Muscle of leg (tissue), 11 donors: ENCODE results near the gene NUB1. TPM values are rescaled to one million over a fixed set of nuclear protein-coding genes. Genes with fewer than 3 reads are reported as not detected.

ENCODE experiments used
- DNase-seq: peaks from one replicate; pipeline ENCODE4 v3.0.0; 2013
- H3K27ac ChIP-seq: one replicate; pipeline ENCODE4 v1.5.1; 2013; ENCODE audit warnings: mild to moderate bottlenecking, low read length, control low read depth
- H3K27me3 ChIP-seq: one replicate; pipeline ENCODE4 v1.6.1; 2013; ENCODE audit warnings: low read length; ENCODE audit not compliant: control insufficient read depth, insufficient read depth
- H3K36me3 ChIP-seq: one replicate; pipeline ENCODE4 v1.6.1; 2013; ENCODE audit warnings: low read length; ENCODE audit not compliant: control insufficient read depth, insufficient read depth
- H3K4me1 ChIP-seq: one replicate; pipeline ENCODE4 v1.6.1; 2013; ENCODE audit warnings: low read length; ENCODE audit not compliant: control insufficient read depth, insufficient read depth
- H3K4me3 ChIP-seq: one replicate; pipeline ENCODE4 v1.5.1; 2013; ENCODE audit warnings: low read length, control low read depth
- H3K9me3 ChIP-seq: replicated peaks from 2 replicates; pipeline ENCODE4 v1.6.1; 2013; ENCODE audit warnings: low read depth, low read length; ENCODE audit not compliant: control insufficient read depth
- WGBS: methylation state at CpG from one replicate; pipeline ENCODE4 v1.1.5; 2013; ENCODE audit warnings: missing lambda C conversion rate; ENCODE audit not compliant: insufficient coverage; 5-methylcytosine and 5-hydroxymethylcytosine counted together
- polyA plus RNA-seq, 8 donors: library from polyadenylated mRNA; unstranded; fragments of 120-200 nt; gene quantifications; one replicate each; pipeline versions ENCODE4 v1.2.1 to v1.2.3, GENCODE V29; 2013; ENCODE audit warnings: inconsistent platforms in 1 of 8, low replicate concordance in 1 of 8; ENCODE audit not compliant: insufficient read length in 8 of 8, insufficient read depth in 1 of 8
- total RNA-seq: library from RNA; stranded (reverse); fragments of 120-200 nt; gene quantifications from one replicate; pipeline ENCODE4 v1.2.4, GENCODE V29; 2013

NUB1 gene
- total and polyA plus RNA-seq, 9 donors = 25.6 to 40.6 (median 32.6) TPM

GRCh38 chr7:151408839-151409666 is 67.4 kb downstream of the NUB1 start:
- DNase-seq = peak; percentile 27
- WGBS = 6% methylated on average over 49 of the region's 61 CpGs
- no peaks in the 10 kb centered on the region for H3K9me3 ChIP-seq
- no peaks in the 10 kb centered on the region for H3K36me3 ChIP-seq
- no peak overlapping the region for H3K27ac ChIP-seq
- H3K27me3 ChIP-seq = peaks cover 46% of the 10 kb centered on the region
- H3K4me1 ChIP-seq = peaks cover 28% of the 10 kb centered on the region
- peak overlapping the region; percentile 52 for H3K4me3 ChIP-seq

GRCh38 chr7:151409667-151410404 is 68.2 kb downstream of the NUB1 start, which contains the start of gene WDR86:
Gene WDR86, minus strand, starts transcription at chr7:151410038. Its CDS starts 449 bp downstream, at chr7:151409589.
- Histone ChIP-seq H3K9me3 (no peaks in the 10 kb centered on the region), H3K4me3 (peak within 1 kb of the TSS; percentile 52), H3K27ac (no peak within 1 kb of the TSS), H3K36me3 (no peaks in the 10 kb centered on the region), H3K27me3 (peaks cover 46% of the 10 kb centered on the region), H3K4me1 (peaks cover 21% of the 10 kb centered on the region)
- WGBS = under 1% methylated on average over 60 of the region's 75 CpGs
- peak; percentile 62 for DNase-seq

GRCh38 chr7:151410405-151411390 is 69.1 kb downstream of the NUB1 start:
- no peaks in the 10 kb centered on the region for H3K36me3 ChIP-seq

GRCh38 chr7:151411551-151411950 is 69.9 kb downstream of the NUB1 start:
- 60% methylated on average over 1 of the region's 6 CpGs for WGBS
- Histone ChIP-seq H3K27ac (no peak overlapping the region), H3K36me3 (no peaks in the 10 kb centered on the region), H3K4me3 (no peak overlapping the region), H3K9me3 (no peaks in the 10 kb centered on the region), H3K27me3 (peaks cover 49% of the 10 kb centered on the region), H3K4me1 (peaks cover 23% of the 10 kb centered on the region)
- no peak for DNase-seq

More at GRCh38 chr7:151410405-151411390, 69.1 kb downstream of the NUB1 start:
- H3K27me3 ChIP-seq = peaks cover 46% of the 10 kb centered on the region
- peak overlapping the region; percentile 52 for H3K4me3 ChIP-seq
- DNase-seq = peak; percentile 46
- 15% methylated on average over 35 of the region's 55 CpGs for WGBS
- H3K4me1 ChIP-seq = peaks cover 20% of the 10 kb centered on the region
- H3K9me3 ChIP-seq = no peaks in the 10 kb centered on the region
- no peak overlapping the region for H3K27ac ChIP-seq

- Histone ChIP-seq H3K9me3 (no peaks in the 10 kb centered on the region), H3K27me3 (peaks cover 51% of the 10 kb centered on the region), H3K36me3 (no peaks in the 10 kb centered on the region), H3K4me1 (peaks cover 25% of the 10 kb centered on the region), H3K27ac (no peak overlapping the region), H3K4me3 (no peak overlapping the region)
- WGBS = 61% methylated on average over 3 of the region's 4 CpGs
- no peak for DNase-seq
Measured at GRCh38 chr7:151412318-151412717, 70.7 kb downstream of the NUB1 start.

- 60% methylated on average over 2 of the region's 4 CpGs for WGBS
- no peak overlapping the region for H3K4me3 ChIP-seq
- H3K9me3 ChIP-seq = no peaks in the 10 kb centered on the region
- H3K27me3 ChIP-seq = peaks cover 51% of the 10 kb centered on the region
- no peak for DNase-seq
- no peak overlapping the region for H3K27ac ChIP-seq
- H3K4me1 ChIP-seq = peaks cover 25% of the 10 kb centered on the region
- H3K36me3 ChIP-seq = no peaks in the 10 kb centered on the region
Measured at GRCh38 chr7:151413241-151413640, 71.6 kb downstream of the NUB1 start.

- H3K27ac ChIP-seq = no peak overlapping the region
- H3K4me1 ChIP-seq = peaks cover 9% of the 10 kb centered on the region
- H3K36me3 ChIP-seq = no peaks in the 10 kb centered on the region
- no CpG with 5 or more reads among the region's 3 CpGs for WGBS
- peaks cover 3% of the 10 kb centered on the region for H3K9me3 ChIP-seq
- H3K4me3 ChIP-seq = no peak overlapping the region
- H3K27me3 ChIP-seq = peaks cover 29% of the 10 kb centered on the region
- no peak for DNase-seq
Measured at GRCh38 chr7:151415375-151416105, 73.9 kb downstream of the NUB1 start.

- H3K27me3 ChIP-seq = peaks cover 21% of the 10 kb centered on the region
- peaks cover 5% of the 10 kb centered on the region for H3K4me1 ChIP-seq
- 45% methylated on average over 5 of the region's 10 CpGs for WGBS
Measured at GRCh38 chr7:151416112-151416940, 74.7 kb downstream of the NUB1 start.

More at GRCh38 chr7:151416112-151416940, 74.7 kb downstream of the NUB1 start:
- Histone ChIP-seq H3K4me3 (no peak overlapping the region), H3K9me3 (peaks cover 3% of the 10 kb centered on the region), H3K27ac (no peak overlapping the region), H3K36me3 (no peaks in the 10 kb centered on the region)
- no peak for DNase-seq
